ENCODE measurements around the gene QDPR. TPM values are rescaled to one million over a fixed set of nuclear protein-coding genes. Genes with fewer than 3 reads are reported as not detected.

Gene QDPR
- polyA plus RNA-seq, 3 donors from 2014 or later, result 20.5 to 28.9 (median 23.6) TPM

- Mint-ChIP-seq H3K9me3 (peaks cover 0 to 2% (median 0%) of the 10 kb centered on the region in 6 donors), H3K4me3 (no peak overlapping the region), H3K27ac (no peak overlapping the region), H3K27me3 (ENCODE audit: low read depth in 3 of 3) (peaks cover 3 to 12% (median 6%) of the 10 kb centered on the region in 3 donors), H3K36me3 (no peaks in the 10 kb centered on the region), H3K4me1 (peaks cover 9 to 11% of the 10 kb centered on the region in 2 donors)
- no peak for DNase-seq
These were observed 5.1 kb upstream of the QDPR start for GRCh38 chr4:17516980-17517379.

GRCh38 chr4:17515445-17516407 is 3.8 kb upstream of the QDPR start:
- Mint-ChIP-seq H3K4me3 (no peak overlapping the region), H3K4me1 (peaks cover 18 to 21% of the 10 kb centered on the region in 2 donors)

DNA sequence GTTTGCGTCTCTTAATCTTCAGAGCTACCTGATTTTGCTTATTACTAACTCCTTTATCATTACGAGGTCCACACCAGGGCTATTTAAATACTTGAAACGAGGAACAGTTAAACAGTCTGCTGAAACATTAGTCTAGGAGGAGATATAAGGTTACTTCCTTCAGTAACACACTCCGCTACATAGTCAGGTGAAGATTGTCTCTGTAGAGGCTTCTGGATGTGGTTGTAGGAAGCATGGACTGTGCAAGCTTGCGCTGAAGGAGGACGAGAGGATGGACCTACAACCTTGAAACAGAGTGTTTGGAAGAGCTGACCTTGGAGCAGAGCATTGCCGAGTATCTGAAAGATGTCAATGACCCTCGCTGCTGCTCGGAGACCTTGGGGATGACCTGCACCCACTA is 3.0 kb upstream of the QDPR start, which contains the start of gene CLRN2:
CLRN2 (plus strand) TSS at position 301 of the 400 bp plus-strand sequence. CDS start 102 bp downstream, outside the sequence.
- no peak for DNase-seq
- H3K36me3 Mint-ChIP-seq, result no peaks in the 10 kb centered on the region
- H3K9me3 Mint-ChIP-seq, result peaks cover 0 to 2% (median 0%) of the 10 kb centered on the region in 6 donors
- no peak within 1 kb of the TSS for H3K27ac Mint-ChIP-seq
- peaks cover 0 to 6% (median 5%) of the 10 kb centered on the region in 3 donors for H3K27me3 Mint-ChIP-seq (ENCODE audit: low read depth in 3 of 3)
- peaks cover 25 to 30% of the 10 kb centered on the region in 2 donors for H3K4me1 Mint-ChIP-seq
- H3K4me3 Mint-ChIP-seq, result no peak within 1 kb of the TSS

More at GRCh38 chr4:17515445-17516407, 3.8 kb upstream of the QDPR start:
- Mint-ChIP-seq H3K36me3 (no peaks in the 10 kb centered on the region), H3K27ac (no peak overlapping the region), H3K9me3 (peaks cover 0 to 2% (median 0%) of the 10 kb centered on the region in 6 donors), H3K27me3 (ENCODE audit: low read depth in 3 of 3) (peaks cover 0 to 8% (median 6%) of the 10 kb centered on the region in 3 donors)
- no peak for DNase-seq

DNA sequence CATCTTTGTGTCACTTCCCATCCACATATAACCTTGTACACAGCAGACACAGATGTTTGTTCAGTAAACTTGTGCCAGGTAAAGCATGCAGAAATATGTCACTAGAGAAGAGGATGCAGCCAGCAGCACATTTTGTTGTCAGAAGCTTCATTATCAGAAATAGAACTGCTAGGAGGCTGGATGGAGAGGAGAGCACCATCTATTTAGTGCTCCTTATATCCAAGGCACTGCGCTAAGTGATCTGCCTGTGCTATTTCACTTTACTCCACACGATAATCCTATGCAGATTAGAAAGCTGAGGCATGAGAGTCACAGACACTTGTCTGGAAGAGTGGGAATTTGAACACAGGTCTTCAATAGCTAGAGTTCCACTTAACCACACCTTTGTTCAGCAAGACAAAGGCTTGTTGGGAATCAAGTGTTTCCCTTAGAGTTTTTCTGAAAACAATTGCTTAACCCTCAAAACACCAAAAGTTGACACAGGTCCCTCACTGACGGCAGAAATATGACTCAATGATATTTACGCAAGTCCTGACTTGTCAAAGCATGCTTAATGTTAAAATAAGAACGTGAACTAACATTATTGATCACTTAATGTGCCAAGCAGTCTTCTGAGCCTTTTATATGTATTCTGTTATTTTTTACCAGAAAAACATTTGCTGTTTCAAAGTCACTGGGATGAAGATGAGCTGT is 1.2 kb upstream of the QDPR start:
- H3K27ac Mint-ChIP-seq, result peak overlapping the region; percentile 3 to 57 (median 22)
- peak overlapping the region; percentile 77 to 95 (median 81) for H3K4me3 Mint-ChIP-seq
- no peak for DNase-seq
- H3K36me3 Mint-ChIP-seq, result no peaks in the 10 kb centered on the region
- H3K27me3 Mint-ChIP-seq (ENCODE audit: low read depth in 3 of 3), result peaks cover 0 to 6% (median 5%) of the 10 kb centered on the region in 3 donors
- H3K9me3 Mint-ChIP-seq, result no peaks in the 10 kb centered on the region
- peaks cover 29 to 38% of the 10 kb centered on the region in 2 donors for H3K4me1 Mint-ChIP-seq

GRCh38 chr4:17511509-17511949 is 361 bp downstream of the QDPR start:
- Mint-ChIP-seq H3K4me3 (peak overlapping the region; percentile 92 to 97 (median 95)), H3K27me3 (ENCODE audit: low read depth in 3 of 3) (peaks cover 0 to 5% (median 4%) of the 10 kb centered on the region in 3 donors), H3K9me3 (no peaks in the 10 kb centered on the region), H3K4me1 (peaks cover 29 to 38% of the 10 kb centered on the region in 2 donors), H3K36me3 (peaks cover 0 to 3% (median 0%) of the 10 kb centered on the region in 3 donors), H3K27ac (peak overlapping the region in 5 of 6 donors; percentile 35 to 79 (median 71))
- DNase-seq, result peak in 1 of 3 donors; percentile 2

DNA sequence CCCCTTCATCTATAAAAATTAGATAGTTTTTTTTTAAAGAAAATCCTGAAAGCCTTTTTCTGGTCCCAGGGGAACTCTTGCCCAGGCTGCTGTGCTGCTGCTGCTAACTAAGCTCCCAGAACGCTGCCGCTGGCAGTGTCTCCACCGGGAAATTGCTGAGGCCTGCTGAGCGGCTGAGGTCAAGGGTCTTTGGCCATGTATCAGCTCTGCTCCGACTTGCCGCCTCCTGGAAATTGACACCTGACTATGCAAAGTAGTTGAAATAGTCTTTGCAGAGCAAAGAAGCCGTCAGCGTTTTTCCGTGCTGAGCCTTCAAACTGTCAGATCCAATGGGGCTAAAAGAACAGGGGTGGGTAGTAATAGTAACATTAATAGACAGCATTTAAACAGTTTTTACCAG is 839 bp downstream of the QDPR start:
- H3K4me3 Mint-ChIP-seq, result peak overlapping the region; percentile 92 to 97 (median 95)
- H3K27me3 Mint-ChIP-seq (ENCODE audit: low read depth in 3 of 3), result peaks cover 0 to 5% (median 4%) of the 10 kb centered on the region in 3 donors
- H3K27ac Mint-ChIP-seq, result peak overlapping the region in 3 of 6 donors; percentile 58 to 71 (median 71)
- DNase-seq, result no peak
- H3K36me3 Mint-ChIP-seq, result peaks cover 0 to 3% (median 0%) of the 10 kb centered on the region in 3 donors
- peaks cover 29 to 38% of the 10 kb centered on the region in 2 donors for H3K4me1 Mint-ChIP-seq
- H3K9me3 Mint-ChIP-seq, result no peaks in the 10 kb centered on the region

DNA sequence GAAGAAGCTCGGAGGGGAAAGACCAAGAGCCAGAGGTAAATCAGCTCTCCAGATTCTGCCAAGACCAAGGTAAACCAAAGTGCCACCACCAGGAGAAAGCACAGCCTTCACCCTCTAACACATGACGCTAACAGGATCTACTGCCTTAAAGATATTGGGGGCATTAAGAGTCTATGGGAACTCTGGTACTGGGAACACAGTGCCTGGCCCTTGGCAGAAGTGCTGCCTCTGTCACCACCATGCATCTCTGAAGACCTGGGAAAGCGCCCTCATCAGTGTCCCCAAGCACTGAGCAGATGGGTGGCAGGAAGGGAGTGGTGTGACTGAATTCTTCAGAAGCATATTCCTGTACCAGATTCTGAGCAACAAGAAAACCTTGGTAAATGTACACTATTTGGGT is 1.3 kb downstream of the QDPR start:
- DNase-seq, result no peak
- H3K4me1 Mint-ChIP-seq, result peaks cover 29 to 38% of the 10 kb centered on the region in 2 donors
- H3K36me3 Mint-ChIP-seq, result peaks cover 0 to 3% (median 2%) of the 10 kb centered on the region in 3 donors
- H3K9me3 Mint-ChIP-seq, result no peaks in the 10 kb centered on the region
- H3K4me3 Mint-ChIP-seq, result peak overlapping the region; percentile 30 to 97 (median 95)
- peaks cover 0 to 4% (median 1%) of the 10 kb centered on the region in 3 donors for H3K27me3 Mint-ChIP-seq (ENCODE audit: low read depth in 3 of 3)
- peak overlapping the region in 3 of 6 donors; percentile 32 to 58 (median 33) for H3K27ac Mint-ChIP-seq

DNA sequence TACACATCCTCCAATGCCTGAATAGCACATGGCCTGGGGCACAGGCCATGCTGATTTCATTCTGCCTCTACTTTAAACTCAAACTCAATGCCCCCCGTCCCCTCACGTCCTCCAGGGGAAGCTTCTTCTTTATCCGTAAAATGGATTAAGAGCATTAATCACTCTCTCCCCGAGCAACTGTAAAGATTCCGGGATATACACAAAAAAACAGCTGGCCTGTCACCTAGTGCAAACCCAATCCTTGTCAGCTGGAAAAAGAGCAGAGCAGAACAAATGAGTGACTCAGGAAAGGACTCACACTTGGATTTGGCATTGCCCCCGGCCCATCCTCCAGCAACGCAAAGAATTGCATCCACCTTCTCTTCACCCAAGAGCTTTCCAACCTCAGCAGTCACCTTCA is 7.8 kb downstream of the QDPR start:
- Mint-ChIP-seq H3K4me1 (peaks cover under 1 to 9% of the 10 kb centered on the region in 2 donors), H3K4me3 (no peak overlapping the region), H3K36me3 (peaks cover 11 to 34% (median 13%) of the 10 kb centered on the region in 3 donors), H3K27me3 (ENCODE audit: low read depth in 3 of 3) (no peaks in the 10 kb centered on the region), H3K9me3 (no peaks in the 10 kb centered on the region), H3K27ac (no peak overlapping the region)
- DNase-seq, result no peak

DNA sequence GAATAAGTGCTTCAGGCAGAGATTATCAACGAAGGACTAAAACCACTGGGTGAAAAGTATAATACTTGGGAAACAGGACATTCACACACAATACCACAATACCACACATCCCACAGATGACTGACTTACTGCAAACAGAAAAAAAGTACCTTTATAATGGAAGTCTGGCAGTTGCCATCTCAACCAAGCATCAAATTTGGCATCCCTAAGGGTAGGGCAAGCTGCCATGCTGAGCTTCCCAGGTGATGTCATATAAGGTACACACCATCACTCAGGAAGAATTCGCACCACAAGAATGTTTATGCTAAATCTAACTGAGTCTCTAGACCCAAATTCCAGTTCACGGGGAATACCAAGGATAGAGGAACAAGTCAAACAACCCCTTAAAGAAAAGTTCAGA is 9.1 kb downstream of the QDPR start:
- H3K27ac Mint-ChIP-seq, result peak overlapping the region in 1 of 6 donors; percentile 21
- H3K4me1 Mint-ChIP-seq, result peaks cover 0 to 9% of the 10 kb centered on the region in 2 donors
- H3K9me3 Mint-ChIP-seq, result no peaks in the 10 kb centered on the region
- no peaks in the 10 kb centered on the region for H3K27me3 Mint-ChIP-seq (ENCODE audit: low read depth in 3 of 3)
- H3K36me3 Mint-ChIP-seq, result peaks cover 11 to 38% (median 15%) of the 10 kb centered on the region in 3 donors
- no peak for DNase-seq
- no peak overlapping the region for H3K4me3 Mint-ChIP-seq

DNA sequence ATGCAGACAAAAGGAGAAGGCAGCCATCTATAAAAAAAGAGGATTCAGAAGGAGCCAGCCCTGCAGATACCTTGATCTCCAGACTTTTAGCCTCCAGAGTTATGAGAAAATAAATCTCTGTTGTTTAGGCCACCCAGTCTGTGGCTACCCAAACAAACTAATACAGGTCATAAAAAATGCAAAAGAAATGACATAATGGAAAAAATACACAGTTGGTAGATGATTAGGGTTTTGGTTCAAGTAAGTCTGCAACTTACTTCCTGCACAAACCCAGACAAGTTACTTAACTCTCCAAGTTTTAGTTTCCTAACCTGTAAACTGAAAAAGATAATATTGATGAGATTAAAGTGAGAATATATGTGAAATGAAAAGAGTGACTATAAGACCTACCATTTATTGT is 11.3 kb downstream of the QDPR start:
- H3K27me3 Mint-ChIP-seq (ENCODE audit: low read depth in 3 of 3), result no peaks in the 10 kb centered on the region
- H3K4me3 Mint-ChIP-seq, result no peak overlapping the region
- no peak overlapping the region for H3K27ac Mint-ChIP-seq
- no peaks in the 10 kb centered on the region for H3K9me3 Mint-ChIP-seq
- no peak for DNase-seq
- H3K36me3 Mint-ChIP-seq, result peaks cover 9 to 35% (median 16%) of the 10 kb centered on the region in 3 donors
- H3K4me1 Mint-ChIP-seq, result peaks cover 0 to 9% of the 10 kb centered on the region in 2 donors

DNA sequence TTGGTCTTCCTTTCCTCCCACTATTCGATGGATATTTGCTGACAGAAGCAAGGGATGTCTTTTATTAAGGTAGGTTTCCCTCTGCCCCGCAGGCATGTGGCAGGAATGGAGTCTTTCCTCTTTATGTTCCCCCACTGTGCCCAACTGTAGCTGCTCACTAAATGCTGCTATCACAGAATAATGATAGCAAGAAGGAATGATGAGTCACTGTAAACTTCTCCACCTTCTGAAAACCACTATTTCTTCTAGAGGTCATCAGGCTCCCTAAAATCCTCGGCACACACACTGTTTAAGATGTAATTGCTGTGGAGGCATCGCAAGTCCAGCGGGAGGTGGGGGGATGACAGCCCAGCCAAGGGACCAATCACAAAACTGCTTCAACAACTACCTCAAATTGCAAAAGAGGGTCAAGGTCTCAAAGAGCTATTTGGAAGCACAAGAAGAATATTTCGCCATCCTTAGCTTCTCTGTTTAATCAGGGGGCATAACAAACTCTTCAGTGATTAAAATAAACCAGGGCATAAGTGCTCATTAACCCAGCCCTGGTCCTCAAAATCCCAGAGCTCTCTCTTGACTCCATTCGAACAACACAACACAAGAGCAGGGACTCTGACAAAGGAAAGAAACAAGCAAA is 13.9 kb downstream of the QDPR start:
- peaks cover 4 to 26% (median 14%) of the 10 kb centered on the region in 3 donors for H3K36me3 Mint-ChIP-seq
- no peaks in the 10 kb centered on the region for H3K9me3 Mint-ChIP-seq
- no peaks in the 10 kb centered on the region for H3K27me3 Mint-ChIP-seq (ENCODE audit: low read depth in 3 of 3)
- DNase-seq, result no peak
- no peak overlapping the region for H3K27ac Mint-ChIP-seq
- H3K4me1 Mint-ChIP-seq, result peaks cover 0 to 9% of the 10 kb centered on the region in 2 donors
- H3K4me3 Mint-ChIP-seq, result no peak overlapping the region

DNA sequence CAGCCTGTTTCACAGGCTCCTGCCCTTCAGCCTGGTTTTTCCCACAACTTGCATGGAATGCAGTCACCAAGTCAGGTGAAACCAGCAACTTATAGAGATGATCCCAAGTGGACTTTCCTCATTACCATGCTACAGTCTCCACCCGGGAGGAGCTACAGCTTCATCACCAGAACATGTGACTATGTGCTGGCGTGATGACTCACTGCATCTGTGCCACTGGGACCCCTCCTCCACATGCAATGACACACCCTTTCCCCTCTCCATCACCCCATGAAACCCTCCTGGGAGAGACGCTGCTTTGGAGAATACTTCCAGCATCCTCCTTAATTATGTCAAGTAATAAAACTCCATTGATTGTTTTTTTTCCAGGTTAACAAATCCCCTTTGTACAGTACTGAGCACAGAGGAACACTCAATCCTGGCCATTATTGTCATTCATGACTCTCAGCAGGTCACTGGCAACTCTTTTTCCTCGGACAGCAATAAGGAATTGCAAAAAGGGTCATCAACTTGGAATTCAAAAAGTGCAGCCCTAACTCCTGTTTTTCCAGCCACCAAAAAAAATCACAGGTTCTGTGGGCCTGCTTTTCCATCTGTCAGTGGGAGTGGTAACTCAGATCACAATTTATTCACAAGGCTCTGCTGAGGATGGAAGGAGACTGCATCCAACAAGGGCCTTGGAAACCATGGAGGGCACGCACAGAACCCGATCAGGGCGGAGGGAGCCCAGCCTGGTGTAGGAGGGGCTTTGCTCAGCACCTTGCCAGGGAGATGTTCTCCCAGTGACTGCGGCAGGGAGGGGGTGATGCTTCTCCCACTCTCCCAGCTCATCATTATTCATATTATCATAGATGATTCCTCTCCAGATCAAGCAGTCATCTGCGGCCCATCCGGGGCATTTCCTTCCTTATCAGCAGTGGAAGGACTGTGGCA is 17.4 kb downstream of the QDPR start:
- Mint-ChIP-seq H3K4me3 (no peak overlapping the region), H3K36me3 (peaks cover 0 to 19% (median 12%) of the 10 kb centered on the region in 3 donors)

More for the DNA sequence above, 17.4 kb downstream of the QDPR start:
- no peaks in the 10 kb centered on the region for H3K27me3 Mint-ChIP-seq (ENCODE audit: low read depth in 3 of 3)
- no peaks in the 10 kb centered on the region for H3K4me1 Mint-ChIP-seq
- no peak overlapping the region for H3K27ac Mint-ChIP-seq
- DNase-seq, result no peak
- no peaks in the 10 kb centered on the region for H3K9me3 Mint-ChIP-seq
